Tibial artery (tissue), 4 donors: Measurements from ENCODE around the gene RILPL1.

Experiments
- DNase-seq, 2 donors: peaks; one replicate each; pipeline ENCODE4 v3.0.0-alpha.2; 2019
- H3K27ac ChIP-seq, 2 donors: fragments of 200-600 bp; sonication (generic) in 1 of 2; 1 replicate in 1 of 2; 2 replicates in 1 of 2; pipeline ENCODE4 v1.5.1; 2018 to 2019; ENCODE audit warnings: mild to moderate bottlenecking in 1 of 2
- H3K27me3 ChIP-seq, 2 donors: fragments of 200-600 bp; sonication (generic) in 1 of 2; one replicate each; pipeline versions ENCODE4 v1.5.1 to v1.6.0; 2016 to 2019
- H3K36me3 ChIP-seq, 3 donors: fragments of 200-600 bp; sonication (generic) in 2 of 3; one replicate each; pipeline ENCODE4 v1.5.1; 2016 to 2019; ENCODE audit warnings: mild to moderate bottlenecking in 2 of 3
- H3K4me1 ChIP-seq, 4 donors: fragments of 200-600 bp; sonication (generic) in 2 of 4; 1 replicate in 3 of 4; 2 replicates in 1 of 4; pipeline ENCODE4 v1.5.1; 2016 to 2019
- H3K4me3 ChIP-seq, 2 donors: fragments of 200-600 bp; sonication (generic) in 1 of 2; 1 replicate in 1 of 2; 2 replicates in 1 of 2; pipeline ENCODE4 v1.5.1; 2018 to 2019; ENCODE audit warnings: mild to moderate bottlenecking in 2 of 2
- H3K9me3 ChIP-seq, 3 donors: fragments of 200-600 bp; sonication (generic) in 1 of 3; one replicate each; pipeline ENCODE4 v1.5.1; 2016 to 2019
- intact Hi-C: fragments of 100-400 bp; cut with DNase I; formaldehyde crosslinking; loops from one replicate; pipeline ENCODE4 v1.15.0; 2023; ENCODE audit warnings: low total_unique reads
- TF ChIP-seq, protein P1 (sequence below), 2 experiments: fragments of 200-600 bp in 1 of 2; fragments of 450-650 bp in 1 of 2; IDR thresholded peaks; one replicate each; pipeline ENCODE4 v1.5.1; 2017 to 2019; ENCODE audit warnings: antibody characterized with exemption in 2 of 2, mild to moderate bottlenecking in 1 of 2, moderate library complexity in 1 of 2

RILPL1 gene

GRCh38 chr12:123449856-123450255 is 83.7 kb downstream of the RILPL1 start:
- no peaks in the 10 kb centered on the region for H3K9me3 ChIP-seq
- H3K4me1 ChIP-seq: peaks cover 0 to 25% (median 18%) of the 10 kb centered on the region in 4 donors
- DNase-seq: no peak
- intact Hi-C loops: no loop called here
- TF ChIP-seq, protein P1, sequence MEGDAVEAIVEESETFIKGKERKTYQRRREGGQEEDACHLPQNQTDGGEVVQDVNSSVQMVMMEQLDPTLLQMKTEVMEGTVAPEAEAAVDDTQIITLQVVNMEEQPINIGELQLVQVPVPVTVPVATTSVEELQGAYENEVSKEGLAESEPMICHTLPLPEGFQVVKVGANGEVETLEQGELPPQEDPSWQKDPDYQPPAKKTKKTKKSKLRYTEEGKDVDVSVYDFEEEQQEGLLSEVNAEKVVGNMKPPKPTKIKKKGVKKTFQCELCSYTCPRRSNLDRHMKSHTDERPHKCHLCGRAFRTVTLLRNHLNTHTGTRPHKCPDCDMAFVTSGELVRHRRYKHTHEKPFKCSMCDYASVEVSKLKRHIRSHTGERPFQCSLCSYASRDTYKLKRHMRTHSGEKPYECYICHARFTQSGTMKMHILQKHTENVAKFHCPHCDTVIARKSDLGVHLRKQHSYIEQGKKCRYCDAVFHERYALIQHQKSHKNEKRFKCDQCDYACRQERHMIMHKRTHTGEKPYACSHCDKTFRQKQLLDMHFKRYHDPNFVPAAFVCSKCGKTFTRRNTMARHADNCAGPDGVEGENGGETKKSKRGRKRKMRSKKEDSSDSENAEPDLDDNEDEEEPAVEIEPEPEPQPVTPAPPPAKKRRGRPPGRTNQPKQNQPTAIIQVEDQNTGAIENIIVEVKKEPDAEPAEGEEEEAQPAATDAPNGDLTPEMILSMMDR (IDR thresholded peaks at IDR 0.05): no peak
- no peak overlapping the region for H3K4me3 ChIP-seq
- no peaks in the 10 kb centered on the region for H3K27me3 ChIP-seq
- no peaks in the 10 kb centered on the region for H3K36me3 ChIP-seq
- no peak overlapping the region for H3K27ac ChIP-seq

DNA sequence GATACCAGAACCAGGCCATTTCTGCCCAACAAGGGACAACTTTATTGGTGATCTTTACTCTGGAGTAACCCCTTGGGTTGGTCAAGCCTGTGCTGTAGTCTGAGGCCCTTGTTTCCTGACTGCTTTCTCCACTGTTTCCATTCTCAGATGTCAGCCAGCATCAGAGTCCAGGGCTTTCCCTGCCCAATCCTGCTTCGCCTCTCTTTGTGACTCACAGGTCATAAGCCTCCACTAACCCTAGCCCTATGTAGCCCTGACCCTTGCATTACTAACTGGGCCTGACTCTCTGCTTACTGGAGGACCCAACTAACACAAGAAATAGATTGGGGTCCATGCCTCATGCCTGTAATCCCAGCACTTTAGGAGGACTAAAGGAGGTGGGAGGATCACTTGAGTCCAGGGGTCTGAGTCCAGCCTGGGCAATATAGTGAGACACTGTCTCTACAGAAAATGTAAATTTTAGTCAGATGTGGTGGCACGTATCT is 84.2 kb downstream of the RILPL1 start:
- intact Hi-C loops: no loop called here
- no peak for DNase-seq
- Histone ChIP-seq H3K27ac (no peak overlapping the region), H3K27me3 (no peaks in the 10 kb centered on the region), H3K9me3 (no peaks in the 10 kb centered on the region), H3K4me3 (no peak overlapping the region), H3K4me1 (peaks cover 0 to 31% (median 22%) of the 10 kb centered on the region in 4 donors), H3K36me3 (no peaks in the 10 kb centered on the region)
- TF ChIP-seq, protein P1 (IDR thresholded peaks at IDR 0.05): no peak

GRCh38 chr12:123446333-123446713 is 87.2 kb downstream of the RILPL1 start:
- Histone ChIP-seq H3K9me3 (no peaks in the 10 kb centered on the region), H3K4me1 (peaks cover 0 to 35% (median 25%) of the 10 kb centered on the region in 4 donors), H3K4me3 (no peak overlapping the region), H3K27me3 (no peaks in the 10 kb centered on the region), H3K36me3 (no peaks in the 10 kb centered on the region), H3K27ac (peak overlapping the region; percentile 64 to 71)
- intact Hi-C loops: no loop called here
- DNase-seq: no peak
- TF ChIP-seq, protein P1 (IDR thresholded peaks at IDR 0.05): no peak

DNA sequence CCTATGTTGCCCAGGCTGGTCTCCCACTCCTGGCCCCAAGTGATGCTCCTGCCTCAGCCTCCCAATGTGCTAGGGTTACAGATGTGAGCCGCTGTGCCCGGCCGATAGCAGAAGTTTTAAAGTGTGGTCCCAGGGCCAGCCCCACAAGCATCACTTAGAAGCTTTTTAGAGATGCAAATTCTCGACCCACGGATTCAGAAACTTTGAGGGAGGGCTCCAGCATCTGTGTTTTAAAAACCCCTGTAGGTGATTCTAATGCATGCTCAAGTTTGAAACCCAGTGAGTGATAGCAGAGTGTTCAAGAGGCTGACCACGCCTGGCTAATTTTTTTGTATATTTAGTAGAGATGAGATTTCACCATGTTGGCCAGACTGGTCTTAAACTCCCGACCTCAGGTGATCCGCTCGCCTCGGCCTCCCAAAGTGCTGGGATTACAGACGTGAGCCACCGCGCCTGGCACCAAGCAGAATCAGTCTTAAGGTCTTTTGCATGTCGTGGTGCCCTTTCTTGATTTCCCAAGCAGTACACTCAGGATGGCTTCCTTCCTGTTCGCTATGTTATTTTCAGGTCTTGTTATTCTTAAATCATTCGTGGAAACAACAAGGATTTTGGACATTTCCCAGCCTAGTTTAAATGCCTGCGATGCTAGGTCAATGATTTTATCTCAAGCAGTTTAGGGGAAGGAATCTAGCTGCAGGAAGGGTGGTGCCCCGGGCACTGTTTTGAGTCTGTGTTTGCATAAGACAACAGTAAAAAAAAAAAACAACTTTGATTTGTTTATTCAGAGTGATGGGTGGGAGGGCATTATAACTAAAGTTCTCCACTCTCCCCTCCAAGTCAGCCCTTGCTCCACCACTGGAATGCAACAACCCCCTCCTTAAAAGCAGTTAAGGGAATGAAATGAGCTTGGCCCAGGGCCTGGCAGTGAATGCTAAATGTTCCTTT is 87.9 kb downstream of the RILPL1 start:
- H3K4me3 ChIP-seq: peak overlapping the region in 1 of 2 donors; percentile 9
- no peaks in the 10 kb centered on the region for H3K36me3 ChIP-seq
- intact Hi-C loops: no loop called here
- peak; percentile 50 to 80 for DNase-seq
- H3K27ac ChIP-seq: peak overlapping the region; percentile 64 to 71
- H3K9me3 ChIP-seq: no peaks in the 10 kb centered on the region
- TF ChIP-seq, protein P1 (IDR thresholded peaks at IDR 0.05): no peak
- H3K4me1 ChIP-seq: peaks cover 0 to 35% (median 25%) of the 10 kb centered on the region in 4 donors
- H3K27me3 ChIP-seq: no peaks in the 10 kb centered on the region

DNA sequence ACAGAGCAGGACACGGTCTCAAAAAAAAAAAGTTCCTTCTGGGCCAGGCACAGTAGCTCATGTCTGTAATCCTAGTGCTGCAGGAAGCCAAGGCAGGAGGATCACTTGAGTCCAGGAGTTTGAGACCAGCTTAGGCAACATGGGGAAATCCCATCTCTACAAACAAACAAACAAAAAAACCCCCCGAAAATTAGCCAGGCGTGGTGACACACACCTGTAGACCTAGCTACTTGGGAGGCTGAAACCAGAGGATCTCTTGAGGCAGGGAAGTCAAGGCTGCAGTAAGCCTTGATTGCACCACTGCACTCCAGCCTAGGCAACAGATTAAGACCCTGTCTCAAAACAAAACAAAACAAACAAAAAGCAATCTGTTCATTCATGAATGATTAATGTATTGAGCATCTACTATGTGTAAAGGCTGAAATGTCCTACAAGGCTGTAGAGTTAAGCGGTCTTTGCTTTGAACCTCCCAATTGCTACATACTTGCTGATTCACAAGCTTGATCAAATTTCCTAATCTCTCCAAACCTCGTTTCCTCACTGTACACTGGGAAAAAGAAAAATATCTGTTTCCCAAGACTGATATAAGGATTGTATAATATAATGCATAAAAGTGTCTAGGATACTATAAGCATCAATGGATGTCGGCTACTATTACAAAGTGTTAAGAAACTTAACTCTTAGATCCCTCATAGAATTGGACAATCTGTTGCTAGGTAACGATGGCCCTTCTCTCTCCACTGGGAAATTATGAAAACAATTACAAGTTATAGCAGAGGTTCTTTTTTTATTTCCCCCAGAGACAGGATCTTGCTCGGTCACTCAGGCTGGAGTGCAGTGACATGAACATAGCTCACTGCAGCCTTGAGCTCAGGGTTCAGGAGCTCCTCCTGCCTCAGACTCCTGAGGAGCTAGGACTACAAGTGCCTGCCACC is 89.2 kb downstream of the RILPL1 start:
- TF ChIP-seq, protein P1 (IDR thresholded peaks at IDR 0.05): no peak
- intact Hi-C loops: no loop called here
- DNase-seq: no peak
- Histone ChIP-seq H3K4me1 (peaks cover 0 to 35% (median 25%) of the 10 kb centered on the region in 4 donors), H3K27ac (peak overlapping the region; percentile 64 to 71), H3K4me3 (no peak overlapping the region), H3K27me3 (no peaks in the 10 kb centered on the region), H3K9me3 (no peaks in the 10 kb centered on the region), H3K36me3 (no peaks in the 10 kb centered on the region)
